Activated naive CD4-positive, alpha-beta T cell treated with anti-CD3 and anti-CD28 coated beads, Interleukin-2, amount 10 ng/mL, durations not matched to agents 7 days and 5 days (primary cell): ENCODE data around the gene SRF.
A peak's percentile ranks its signal among the peaks of the same experiment; 100 is the strongest.

ENCODE experiments used
- CTCF ChIA-PET: fragments of 350-600 bp; sonication (Branson Sonifier 250); formaldehyde crosslinking; loops from one replicate; lab custom pipeline; 2021; ENCODE audit warnings: antibody characterized with exemption; lab: Charles Lee
- DNase-seq: peaks from one replicate; pipeline ENCODE4 v3.0.0-alpha.2; 2020
- H3K27ac Mint-ChIP-seq: one replicate; pipeline ENCODE4 v1.8.0; 2021; ENCODE audit warnings: mild to moderate bottlenecking, moderate library complexity, mixed read lengths
- H3K27me3 Mint-ChIP-seq: one replicate; pipeline ENCODE4 v1.8.0; 2021; ENCODE audit warnings: mild to moderate bottlenecking, mixed read lengths
- H3K36me3 Mint-ChIP-seq: one replicate; pipeline ENCODE4 v1.8.0; 2021; ENCODE audit warnings: mixed read lengths
- H3K4me1 Mint-ChIP-seq: one replicate; pipeline ENCODE4 v1.8.0; 2021; ENCODE audit warnings: mixed read lengths
- H3K4me3 Mint-ChIP-seq: one replicate; pipeline ENCODE4 v1.8.0; 2021; ENCODE audit warnings: mild to moderate bottlenecking, moderate library complexity, mixed read lengths
- H3K9me3 Mint-ChIP-seq: one replicate; pipeline ENCODE4 v1.8.0; 2021; ENCODE audit warnings: mixed read lengths

SRF gene

DNA sequence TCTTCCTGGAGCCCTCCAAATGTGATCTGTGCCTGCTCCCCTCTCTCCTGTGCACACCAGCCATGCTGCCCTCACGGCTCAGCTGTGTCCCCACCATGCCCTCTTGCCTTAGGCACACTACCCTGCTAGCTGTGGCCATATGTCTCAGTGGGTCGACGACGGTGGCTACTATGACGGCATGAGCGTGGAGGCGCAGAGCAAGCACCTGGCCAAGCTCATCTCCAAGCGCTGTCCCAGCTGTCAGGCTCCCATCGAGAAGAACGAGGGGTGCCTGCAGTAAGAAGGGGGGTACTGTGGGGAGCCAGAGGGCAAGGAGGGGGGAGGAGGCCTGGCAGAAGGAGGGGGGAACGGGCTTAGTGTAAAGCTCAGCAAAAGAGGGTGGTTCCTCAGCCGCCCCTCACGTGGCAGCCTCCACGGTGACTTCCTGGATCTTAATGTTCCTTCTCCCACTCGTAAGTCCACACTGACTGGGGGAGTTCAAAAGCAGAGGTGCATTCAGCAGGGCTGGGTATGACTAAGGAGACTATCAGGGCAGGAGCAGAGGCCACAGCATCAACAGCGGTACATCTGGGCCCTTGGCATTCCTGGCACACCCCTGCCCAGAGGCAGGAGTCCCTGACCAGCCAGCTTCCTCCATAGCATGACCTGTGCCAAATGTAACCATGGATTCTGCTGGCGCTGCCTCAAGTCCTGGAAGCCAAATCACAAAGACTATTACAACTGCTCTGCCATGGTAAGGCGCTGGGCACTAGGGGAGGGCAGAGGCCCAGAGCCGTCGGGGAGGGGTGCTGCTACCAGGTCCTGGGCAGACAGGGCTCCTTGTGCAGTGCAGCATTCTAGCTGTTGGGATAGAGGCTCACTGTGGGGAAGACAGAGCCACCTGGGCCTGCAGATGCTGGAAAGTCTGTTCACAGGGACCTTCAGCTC, 50.2 kb downstream of the SRF start:
- H3K27me3 Mint-ChIP-seq = no peaks in the 10 kb centered on the region
- H3K4me3 Mint-ChIP-seq = no peak overlapping the region

DNA sequence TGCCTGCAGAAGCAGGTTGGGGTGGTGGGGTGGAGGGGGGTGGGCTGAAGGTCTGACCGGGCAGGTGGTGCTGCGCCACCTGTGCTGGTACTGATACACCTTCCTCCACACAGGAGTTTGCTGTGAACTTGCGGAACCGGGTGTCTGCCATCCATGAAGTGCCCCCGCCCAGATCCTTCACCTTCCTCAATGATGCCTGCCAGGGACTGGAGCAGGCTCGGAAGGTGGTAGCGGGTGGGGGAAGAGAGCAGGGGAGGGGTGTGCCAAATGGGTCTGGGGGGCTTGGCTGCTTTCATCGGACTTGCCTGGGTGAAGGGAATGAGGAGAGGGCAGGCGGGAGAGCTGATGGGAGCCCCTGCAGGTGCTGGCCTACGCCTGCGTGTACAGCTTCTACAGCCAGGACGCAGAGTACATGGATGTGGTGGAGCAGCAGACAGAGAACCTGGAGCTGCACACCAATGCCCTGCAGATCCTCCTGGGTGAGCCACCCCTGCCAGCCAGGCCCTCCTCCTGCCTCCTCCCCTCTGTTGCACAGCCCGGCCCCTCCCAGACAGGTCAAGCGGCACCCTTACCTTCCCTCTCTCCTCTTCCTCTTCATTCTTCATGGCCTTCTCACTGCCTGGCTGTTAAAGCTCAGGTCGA, 51.5 kb downstream of the SRF start:
- Mint-ChIP-seq H3K27ac (peak overlapping the region; percentile 97), H3K36me3 (peaks cover 32% of the 10 kb centered on the region), H3K27me3 (no peaks in the 10 kb centered on the region), H3K4me3 (no peak overlapping the region), H3K9me3 (no peaks in the 10 kb centered on the region), H3K4me1 (peaks cover 42% of the 10 kb centered on the region)
- no peak for DNase-seq
- CTCF ChIA-PET = no interaction called here

More for the DNA sequence above, 50.2 kb downstream of the SRF start:
- Mint-ChIP-seq H3K36me3 (peaks cover 32% of the 10 kb centered on the region), H3K9me3 (no peaks in the 10 kb centered on the region), H3K4me1 (peaks cover 34% of the 10 kb centered on the region), H3K27ac (peak overlapping the region; percentile 70)
- CTCF ChIA-PET = interaction anchor here (0.6 kb wide), 1 partner anchor 43 kb away, joined by 5 read pairs; no protein-coding TSS in a partner anchor
- DNase-seq = no peak

GRCh38 chr6:43223175-43223574, 52.1 kb downstream of the SRF start:
- no peak overlapping the region for H3K4me3 Mint-ChIP-seq
- CTCF ChIA-PET = interaction anchor here (0.9 kb wide), 1 partner anchor 24 kb away, joined by 3 read pairs; no protein-coding TSS in a partner anchor
- no peak for DNase-seq
- peaks cover 30% of the 10 kb centered on the region for H3K36me3 Mint-ChIP-seq
- peaks cover 48% of the 10 kb centered on the region for H3K4me1 Mint-ChIP-seq
- H3K9me3 Mint-ChIP-seq = no peaks in the 10 kb centered on the region
- no peaks in the 10 kb centered on the region for H3K27me3 Mint-ChIP-seq
- peak overlapping the region; percentile 97 for H3K27ac Mint-ChIP-seq

GRCh38 chr6:43226192-43226851, 55.3 kb downstream of the SRF start:
- no peak overlapping the region for H3K4me3 Mint-ChIP-seq
- H3K4me1 Mint-ChIP-seq = peaks cover 61% of the 10 kb centered on the region
- peak overlapping the region; percentile 97 for H3K27ac Mint-ChIP-seq
- CTCF ChIA-PET = no interaction called here
- H3K27me3 Mint-ChIP-seq = peaks cover 12% of the 10 kb centered on the region
- H3K9me3 Mint-ChIP-seq = no peaks in the 10 kb centered on the region
- H3K36me3 Mint-ChIP-seq = peaks cover 30% of the 10 kb centered on the region
- no peak for DNase-seq

DNA sequence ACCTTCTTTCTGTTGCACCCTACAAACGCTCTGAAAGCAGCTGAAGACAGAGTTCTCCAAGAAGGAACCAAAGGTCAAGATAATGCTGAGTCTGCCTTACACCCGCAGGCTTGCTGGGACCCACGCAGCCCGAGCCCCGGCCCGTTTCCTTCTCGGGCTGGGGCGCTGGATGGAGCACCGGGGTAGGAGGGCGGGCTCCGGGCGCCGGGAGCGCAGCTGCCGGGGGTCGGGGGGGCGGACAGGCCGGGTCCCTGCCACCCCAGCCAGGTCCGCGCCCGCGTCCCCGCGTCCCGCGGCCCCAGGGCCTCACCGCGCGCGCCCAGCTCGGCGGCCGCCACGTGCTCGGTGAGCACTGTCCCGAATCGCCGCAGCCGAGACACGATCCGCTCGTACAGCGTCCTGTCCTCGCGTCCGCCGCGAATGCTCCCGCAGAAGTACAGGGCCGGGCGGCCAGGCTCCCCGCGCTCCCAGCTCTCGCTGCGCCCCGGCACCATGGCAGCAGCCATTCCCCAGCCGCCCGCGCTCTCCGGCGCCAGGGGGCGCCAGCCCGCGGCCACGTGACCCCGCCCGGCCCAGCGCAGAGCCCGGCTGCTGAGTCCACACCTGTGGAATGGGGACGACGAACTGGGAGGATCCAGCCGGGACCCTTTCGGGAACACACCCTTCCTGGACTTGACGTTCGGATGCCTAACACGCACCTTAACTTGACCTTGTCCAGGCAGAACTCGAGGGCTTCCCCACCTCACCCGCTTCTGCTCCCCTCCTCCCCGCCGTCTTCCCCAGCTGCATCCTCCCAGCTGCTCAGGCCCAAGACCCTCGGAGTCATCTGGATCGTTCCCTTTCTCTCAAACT, 58.1 kb downstream of the SRF start, which contains the start of gene DNPH1:
Gene DNPH1, minus strand, starts transcription at position 531 of the 852 bp plus-strand sequence. Its CDS starts 25 bp downstream, at position 506.
- CTCF ChIA-PET = interaction anchor here (0.6 to 3.5 kb wide), 20 partner anchors 9 to 278 kb away, joined by 3 to 18 read pairs (median 4); partner anchors contain the start of gene TJAP1
- H3K9me3 Mint-ChIP-seq = no peaks in the 10 kb centered on the region
- H3K4me3 Mint-ChIP-seq = peak within 1 kb of the TSS; percentile 84
- H3K27ac Mint-ChIP-seq = peak within 1 kb of the TSS; percentile 84
- H3K27me3 Mint-ChIP-seq = peaks cover 31% of the 10 kb centered on the region
- peaks cover 22% of the 10 kb centered on the region for H3K36me3 Mint-ChIP-seq
- peaks cover 46% of the 10 kb centered on the region for H3K4me1 Mint-ChIP-seq
- DNase-seq = peak; percentile 83

- H3K36me3 Mint-ChIP-seq = peaks cover 18% of the 10 kb centered on the region
- H3K4me3 Mint-ChIP-seq = peak overlapping the region; percentile 83
- CTCF ChIA-PET = interaction anchor here (1.0 to 3.5 kb wide), 16 partner anchors 8 to 277 kb away, joined by 3 to 18 read pairs (median 4); no protein-coding TSS in a partner anchor
- no peaks in the 10 kb centered on the region for H3K9me3 Mint-ChIP-seq
- peak overlapping the region; percentile 65 for H3K27ac Mint-ChIP-seq
- peaks cover 40% of the 10 kb centered on the region for H3K4me1 Mint-ChIP-seq
- no peak for DNase-seq
- H3K27me3 Mint-ChIP-seq = peaks cover 31% of the 10 kb centered on the region
These were observed 58.9 kb downstream of the SRF start for GRCh38 chr6:43229803-43230620.

DNA sequence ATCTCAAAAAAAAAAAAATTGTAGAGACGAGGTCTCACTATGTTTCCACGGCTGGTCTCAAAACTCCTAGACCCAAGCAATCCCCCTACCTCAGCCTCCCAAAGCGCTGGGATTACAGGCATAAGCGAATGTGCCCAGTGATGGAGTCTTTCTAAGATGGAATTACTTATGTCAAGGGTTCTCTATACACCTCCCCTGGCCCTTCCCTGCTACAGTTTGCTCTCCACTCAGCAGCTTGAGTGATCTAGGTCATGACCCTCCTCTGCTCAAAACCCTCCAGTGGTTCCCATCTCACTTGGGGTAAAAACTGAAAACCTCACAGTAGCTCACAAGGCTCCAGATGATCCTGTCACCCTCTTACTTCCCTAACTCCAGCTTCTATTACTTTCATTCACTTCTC, 60.0 kb downstream of the SRF start:
- Mint-ChIP-seq H3K27me3 (peaks cover 31% of the 10 kb centered on the region), H3K27ac (no peak overlapping the region), H3K4me3 (no peak overlapping the region), H3K36me3 (peaks cover 11% of the 10 kb centered on the region), H3K9me3 (no peaks in the 10 kb centered on the region), H3K4me1 (peaks cover 30% of the 10 kb centered on the region)
- CTCF ChIA-PET = interaction anchor here (1.2 to 3.5 kb wide), 4 partner anchors 11 to 276 kb away, joined by 3 to 17 read pairs (median 8); no protein-coding TSS in a partner anchor
- DNase-seq = no peak
